Measurements from ENCODE around the gene MYL10. TPM values are rescaled to one million over a fixed set of nuclear protein-coding genes. Genes with fewer than 3 reads are reported as not detected.
"Not testable (repeated sequence)": the region's sequence is repeated elsewhere in the genome, so short reads cannot be mapped to it uniquely, and the experiment has no call there.

MYL10 gene
- polyA plus RNA-seq, 5 donors = 0.30 to 0.55 (median 0.43) TPM

DNA sequence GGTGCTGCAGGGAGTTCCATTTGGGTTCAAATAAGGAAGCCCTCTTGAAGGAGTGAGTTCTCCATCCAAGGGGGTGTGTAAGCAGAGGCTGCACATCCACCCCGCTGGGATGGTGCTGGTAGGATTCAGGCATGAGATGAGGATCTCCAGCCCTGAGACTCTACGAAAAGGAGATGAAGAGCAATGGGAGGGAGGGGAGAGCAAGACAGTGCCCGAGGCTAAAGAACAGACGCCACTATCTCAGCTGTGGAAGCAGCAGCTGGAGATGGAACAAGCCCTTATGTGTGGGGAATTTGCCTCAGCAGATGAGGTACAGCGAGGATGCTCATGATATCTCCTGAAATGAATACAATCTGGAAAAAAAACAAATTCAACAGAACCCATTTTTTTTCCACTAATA, 28.1 kb upstream of the MYL10 start:
- DNase-seq = no peak

DNA sequence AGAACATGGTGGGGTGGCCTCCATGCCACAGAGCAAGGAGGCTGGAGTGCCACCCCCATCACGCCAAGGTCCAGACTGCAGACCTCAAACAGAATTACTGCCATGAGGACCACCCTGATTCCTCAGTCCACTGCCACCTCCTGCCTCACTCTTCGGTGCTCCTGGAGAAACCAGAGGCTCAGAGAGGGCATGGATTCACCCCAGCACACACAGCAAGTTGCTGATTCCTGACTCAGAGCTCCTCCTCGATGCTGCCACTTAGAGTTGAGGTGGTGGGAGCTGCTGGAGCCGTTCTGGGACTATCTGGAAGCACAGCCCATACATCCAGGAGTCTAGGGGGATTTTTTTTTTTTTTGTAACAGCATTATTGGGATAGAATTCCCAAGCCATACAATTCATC, 22.0 kb upstream of the MYL10 start:
- DNase-seq = no peak

DNA sequence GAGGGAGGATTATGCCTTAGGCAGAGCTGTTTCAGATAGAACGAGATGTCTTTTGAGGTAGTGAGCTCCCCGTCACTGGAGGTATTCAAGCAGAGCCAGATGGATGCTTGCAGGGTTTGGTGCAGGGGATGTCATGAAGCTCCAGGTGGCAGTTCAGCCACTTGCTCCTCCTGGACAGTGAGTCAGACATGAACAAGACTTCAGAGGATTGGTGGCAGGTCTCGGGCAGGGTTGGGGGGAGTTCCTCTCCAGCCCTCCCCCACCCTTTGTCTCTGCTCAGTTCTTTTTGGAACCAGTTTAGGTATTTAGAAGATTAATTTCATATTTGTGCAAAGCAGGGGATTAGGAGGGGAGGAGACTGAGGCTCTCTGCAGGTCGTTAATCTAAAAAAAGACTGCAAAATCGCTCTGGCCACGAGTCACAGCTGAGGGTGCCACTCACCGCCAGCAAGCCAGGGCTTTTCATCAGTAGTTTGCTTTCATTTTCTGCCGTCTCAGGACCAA, 21.5 kb upstream of the MYL10 start:
- DNase-seq = no peak

DNA sequence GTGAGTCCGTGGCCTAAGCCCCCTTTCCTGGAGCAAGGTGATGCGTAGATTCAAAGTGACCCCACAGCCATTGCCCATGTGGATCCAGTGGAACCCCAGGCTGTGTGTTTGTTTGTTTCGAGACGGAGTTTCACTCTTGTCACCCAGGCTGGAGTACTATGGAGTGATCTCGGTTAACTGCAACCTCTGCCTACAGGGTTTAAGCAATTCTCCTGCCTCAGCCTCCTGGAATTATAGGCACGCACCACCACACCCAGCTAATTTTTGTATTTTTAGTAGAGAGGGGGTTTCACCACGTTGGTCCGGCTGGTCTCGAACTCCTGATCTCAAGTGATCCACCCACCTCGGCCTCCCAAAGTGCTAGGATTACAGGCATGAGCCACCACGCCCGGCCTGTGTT, 18.8 kb upstream of the MYL10 start:
- DNase-seq = not testable (repeated sequence)

DNA sequence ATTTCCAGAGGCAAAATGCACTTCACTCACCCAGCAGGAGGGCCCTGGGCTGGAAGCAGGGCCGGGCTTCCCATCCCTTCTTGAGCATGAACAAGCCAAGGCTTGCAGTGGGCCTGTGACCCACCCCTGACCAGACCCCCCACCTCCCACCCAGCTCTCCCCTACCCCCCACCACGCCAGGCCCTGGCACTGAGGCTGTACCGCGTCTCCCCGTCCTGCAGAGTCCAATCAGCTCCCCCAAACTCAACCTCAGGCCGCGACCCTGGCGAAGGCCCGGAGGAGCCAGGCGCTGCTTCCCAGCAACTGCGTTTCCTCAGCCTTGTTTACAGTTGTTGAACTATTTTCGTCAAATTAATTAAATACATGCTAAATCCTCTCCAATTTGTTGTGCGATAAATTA, 16.9 kb upstream of the MYL10 start:
- no peak for DNase-seq

DNA sequence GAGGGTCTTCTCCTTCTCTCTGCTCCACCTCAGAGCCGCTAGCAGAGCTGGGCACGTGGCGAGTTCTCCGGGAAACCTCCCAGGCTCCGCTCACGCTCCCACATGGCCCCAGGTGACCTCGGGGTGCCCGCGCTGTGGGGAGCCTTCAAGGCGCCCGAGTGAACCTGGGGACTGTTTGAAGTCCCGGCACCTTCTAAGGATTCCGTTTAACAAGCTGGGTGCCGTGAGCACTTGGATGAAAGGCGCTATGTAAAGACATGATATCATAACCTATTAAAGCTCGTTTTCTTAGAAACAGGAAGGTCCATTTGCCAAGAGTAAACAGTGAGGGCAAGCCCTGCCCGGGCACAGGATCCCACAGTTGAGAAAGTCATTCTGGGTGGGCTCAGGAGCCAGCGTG, 15.8 kb upstream of the MYL10 start:
- peak; percentile 51 to 64 for DNase-seq

DNA sequence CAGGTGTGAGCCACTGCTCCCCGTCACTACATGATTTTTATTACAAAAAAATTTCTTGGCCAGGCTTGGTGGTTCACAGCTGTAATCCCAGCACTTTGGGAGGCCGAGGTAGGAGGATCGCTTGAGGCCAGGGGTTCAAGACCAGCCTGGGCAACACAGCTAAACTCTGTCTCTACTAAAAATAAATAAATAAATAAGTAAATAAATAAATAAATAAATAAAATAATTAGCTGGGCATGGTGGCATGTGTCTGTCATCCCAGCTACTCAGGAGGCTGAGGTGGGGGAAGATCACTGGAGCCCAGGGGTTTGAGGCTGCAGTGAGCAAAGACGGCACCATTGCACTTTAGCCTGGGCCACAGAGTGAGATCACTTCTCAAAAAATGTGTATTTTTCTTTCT, 10.0 kb upstream of the MYL10 start:
- not testable (repeated sequence) for DNase-seq

DNA sequence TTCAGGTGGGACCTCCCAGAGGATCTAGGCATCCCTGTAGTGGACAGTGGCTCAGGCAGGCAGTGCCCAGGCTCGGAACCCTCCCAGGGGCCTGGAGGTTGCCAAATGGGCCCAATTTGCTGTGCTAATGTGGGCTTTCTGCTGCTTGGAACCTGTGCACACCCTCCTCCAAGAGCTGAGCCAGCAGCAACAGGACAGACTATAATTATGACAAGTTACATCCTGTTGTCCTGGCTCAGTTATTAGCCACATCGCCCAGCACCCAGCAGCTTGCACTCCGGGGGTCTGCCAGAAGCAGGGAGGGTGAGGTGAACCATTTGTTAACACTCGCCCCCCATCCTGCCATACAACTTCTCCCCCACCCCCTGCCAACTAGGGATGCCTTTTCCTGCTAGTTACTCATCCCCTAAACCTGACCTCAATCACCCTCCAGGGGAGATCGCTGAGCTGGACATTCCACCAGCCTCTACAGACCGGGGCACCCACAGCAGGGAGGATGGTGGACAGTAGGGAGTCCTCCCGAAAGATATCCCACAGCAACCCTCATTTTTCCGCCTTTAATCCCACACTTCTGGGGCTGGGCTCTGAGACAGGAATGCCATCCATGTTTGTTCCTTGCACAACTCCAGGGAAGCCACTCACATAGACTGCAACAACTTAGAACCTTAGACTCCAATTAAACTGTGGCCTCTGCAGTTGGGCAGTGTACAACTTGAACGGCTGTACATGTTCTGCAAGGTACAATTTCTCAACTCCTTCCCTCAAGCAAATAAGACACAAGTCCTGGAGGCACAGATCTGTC, 7.9 kb upstream of the MYL10 start:
- no peak for DNase-seq

DNA sequence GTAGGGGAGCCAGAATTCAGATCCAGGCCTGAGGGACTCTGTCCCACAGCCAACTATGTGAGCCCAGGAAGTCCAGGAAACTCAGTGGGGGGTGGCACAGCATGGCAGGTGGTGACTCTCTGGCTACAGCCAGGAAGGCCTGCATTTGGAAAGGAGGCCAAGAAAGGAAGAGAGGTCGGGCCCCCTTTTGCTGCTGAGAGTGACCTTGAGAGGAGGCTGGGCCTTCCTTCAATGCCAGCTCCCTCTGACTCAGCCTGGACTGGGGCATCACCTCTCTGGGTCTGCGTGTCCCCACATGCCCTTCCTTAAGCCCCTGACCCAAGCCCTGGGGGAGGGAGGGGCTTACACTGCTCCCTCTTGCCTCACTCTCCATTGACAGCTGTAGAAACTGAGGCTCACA, 6.4 kb upstream of the MYL10 start:
- no peak for DNase-seq

DNA sequence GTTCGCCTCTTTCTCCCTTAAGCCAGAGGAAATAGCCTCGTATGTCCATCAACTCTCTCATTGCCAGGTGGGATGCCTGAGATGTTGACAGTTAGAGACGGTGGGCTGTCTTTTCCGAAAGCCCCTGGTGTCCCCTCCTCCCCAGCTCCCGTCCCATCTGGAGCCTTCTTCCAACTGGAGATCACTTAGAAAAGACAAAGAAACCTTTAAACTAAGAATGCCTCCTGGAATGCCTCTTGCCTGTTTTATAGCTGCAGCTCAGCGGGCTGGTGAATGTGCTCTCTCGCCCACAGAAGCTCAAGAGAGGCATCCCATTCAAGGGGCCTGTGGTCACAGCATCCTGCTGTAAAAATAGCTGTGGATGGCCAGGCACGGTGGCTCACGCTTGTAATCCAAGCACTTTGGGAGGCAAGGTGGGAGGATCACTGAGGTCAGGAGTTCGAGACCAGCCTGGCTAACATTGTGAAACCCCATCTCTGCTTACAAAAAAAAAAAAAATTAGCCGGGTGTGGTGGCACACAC, 5.2 kb upstream of the MYL10 start:
- DNase-seq = no peak

DNA sequence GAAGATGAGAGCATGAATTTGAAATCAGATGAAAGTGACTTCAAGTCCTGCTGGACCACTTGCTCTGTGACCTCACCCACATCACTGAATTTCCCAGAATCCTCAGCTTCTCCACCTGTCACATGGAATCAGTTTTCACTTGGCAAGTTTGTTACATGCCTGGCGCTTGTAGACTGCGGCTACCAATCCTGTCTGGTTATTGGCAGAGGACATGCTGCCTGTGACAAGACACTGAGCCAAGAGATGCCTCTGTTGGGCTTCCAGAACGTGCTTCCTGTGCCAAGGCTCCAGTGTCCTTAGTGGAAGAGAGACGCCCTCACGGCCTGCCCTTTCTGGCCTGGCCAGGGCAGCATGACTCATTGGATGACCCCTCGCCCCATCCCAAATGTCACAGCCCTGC, 4.4 kb upstream of the MYL10 start:
- no peak for DNase-seq

DNA sequence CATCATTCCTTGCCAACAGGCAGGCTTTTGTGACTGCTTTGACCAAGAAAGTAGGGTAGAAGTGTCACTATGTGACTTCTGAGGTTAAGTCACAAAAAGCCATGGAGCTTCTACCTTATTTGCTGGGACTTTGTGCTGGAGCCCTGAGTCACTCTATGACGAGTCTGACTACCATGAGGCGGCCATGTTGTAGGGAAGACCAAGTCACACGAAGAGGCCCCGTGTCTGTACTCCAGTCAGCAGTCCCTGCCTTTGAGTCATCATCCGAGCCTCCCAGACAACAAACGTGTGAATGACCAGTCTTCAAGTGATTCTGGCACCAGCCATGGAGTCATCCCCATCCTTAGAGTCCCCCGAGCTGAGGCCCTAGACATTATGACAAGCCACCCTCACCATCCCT, 3.5 kb upstream of the MYL10 start:
- no peak for DNase-seq

DNA sequence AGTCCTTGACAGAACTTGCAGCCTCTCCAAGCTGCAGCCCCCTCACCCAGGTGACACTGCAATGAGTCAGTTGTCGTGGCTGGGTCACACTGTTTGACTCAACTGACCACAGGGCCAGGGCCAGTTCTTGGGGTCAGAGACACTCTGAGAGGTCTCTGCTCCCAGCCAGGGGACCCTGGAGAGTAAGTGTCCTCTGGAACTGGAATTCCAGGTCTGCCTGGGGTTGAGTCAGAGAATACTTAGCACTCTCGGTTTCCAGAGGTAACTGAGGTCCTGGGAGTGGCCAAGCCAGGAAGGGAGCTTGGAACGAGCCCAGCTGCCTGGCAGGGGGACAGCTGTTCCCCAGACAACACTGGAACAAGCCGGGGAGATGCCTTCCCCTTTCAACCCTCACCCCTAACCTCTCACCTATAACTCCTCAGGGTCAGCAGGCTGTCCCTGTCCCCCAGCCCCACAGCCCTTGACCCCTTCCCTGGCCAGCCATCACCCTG, 2.2 kb upstream of the MYL10 start:
- no peak for DNase-seq

DNA sequence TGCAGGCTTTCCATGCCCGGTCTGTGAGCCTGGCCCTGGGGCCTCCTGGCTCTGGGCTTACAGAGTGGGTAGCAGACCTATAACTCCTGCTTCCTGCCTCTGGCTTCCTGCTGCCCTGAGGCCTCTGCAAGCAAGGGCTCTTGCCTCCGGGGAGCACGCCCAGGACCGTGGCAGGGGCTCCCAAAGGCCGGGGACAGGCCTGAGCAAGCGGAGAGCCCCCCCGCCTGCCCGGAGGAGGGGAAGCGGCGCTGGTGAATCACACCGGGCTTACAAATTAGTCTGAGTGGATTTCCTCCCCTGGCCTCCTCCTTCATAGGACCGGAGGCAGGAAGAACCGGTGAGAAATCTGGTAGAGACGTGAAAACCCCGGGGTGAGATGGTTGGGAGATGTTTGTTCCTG, 1.5 kb upstream of the MYL10 start:
- DNase-seq = no peak

DNA sequence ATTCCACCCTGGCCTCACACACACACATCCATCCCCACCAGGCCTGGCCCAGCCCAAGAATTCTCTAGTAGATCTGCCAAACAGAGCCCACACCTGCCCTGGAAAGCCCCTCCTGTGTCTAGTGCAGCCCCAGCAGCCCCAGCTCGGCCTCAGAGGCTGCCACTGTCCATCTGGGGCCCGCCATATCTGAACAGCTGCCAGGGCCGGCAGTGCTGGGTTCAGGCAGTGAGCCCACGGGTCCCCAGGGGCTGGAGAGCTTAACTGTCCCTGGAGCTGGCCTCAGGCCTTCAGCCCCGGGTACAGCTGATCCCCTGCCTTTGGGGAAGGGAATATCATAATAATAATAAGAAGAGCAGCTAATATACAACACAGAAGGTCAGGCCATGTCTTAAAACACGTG, 574 bp downstream of the MYL10 start:
- no peak for DNase-seq

DNA sequence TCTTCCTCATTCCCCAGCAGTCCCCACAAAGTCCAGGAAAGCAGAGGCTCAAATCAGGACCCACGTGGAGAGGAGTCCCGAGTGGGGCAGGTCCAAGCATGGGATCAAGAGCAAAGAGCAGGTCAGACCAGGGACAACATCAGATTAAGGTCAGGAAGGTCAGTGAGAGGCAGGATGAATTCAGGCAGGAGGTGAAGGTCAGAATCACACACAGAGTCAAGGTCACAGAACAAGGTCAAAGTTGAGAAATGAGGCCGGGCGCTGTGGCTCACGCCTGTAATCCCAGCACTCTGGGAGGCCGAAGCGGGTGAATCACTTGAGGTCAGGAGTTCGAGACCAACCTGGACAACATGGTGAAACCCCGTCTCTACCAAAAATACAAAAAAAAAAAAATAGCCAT, 2.3 kb downstream of the MYL10 start:
- no peak for DNase-seq

DNA sequence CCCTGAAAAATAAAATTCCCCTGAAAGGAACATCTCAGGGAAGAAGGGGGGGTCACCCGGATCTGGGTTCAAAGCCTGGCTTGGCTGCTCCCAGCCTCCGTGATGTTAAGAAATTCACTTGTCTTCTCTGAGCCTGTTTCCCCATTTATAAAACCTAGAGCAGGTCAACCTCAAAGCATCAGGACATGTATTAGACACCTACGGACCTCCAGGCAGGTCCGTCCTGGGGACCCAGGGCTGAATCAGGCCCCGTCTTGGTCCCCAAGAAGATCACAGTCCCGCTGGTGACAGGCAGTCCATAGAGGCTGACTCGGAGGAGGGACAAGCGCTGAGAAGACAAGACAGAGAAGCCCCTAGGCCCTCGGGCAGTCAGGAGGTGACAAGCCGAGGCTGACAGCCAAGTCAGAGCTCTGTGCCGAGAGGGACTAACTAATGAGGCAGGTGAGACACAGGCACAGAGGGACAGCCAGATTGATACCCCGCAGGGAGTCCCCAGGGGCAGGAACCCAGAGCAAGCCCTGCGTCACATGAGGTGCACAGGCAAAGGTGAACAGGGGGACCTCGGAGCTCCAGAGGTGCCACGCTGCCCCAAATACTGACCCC, 2.9 kb downstream of the MYL10 start:
- DNase-seq = no peak

DNA sequence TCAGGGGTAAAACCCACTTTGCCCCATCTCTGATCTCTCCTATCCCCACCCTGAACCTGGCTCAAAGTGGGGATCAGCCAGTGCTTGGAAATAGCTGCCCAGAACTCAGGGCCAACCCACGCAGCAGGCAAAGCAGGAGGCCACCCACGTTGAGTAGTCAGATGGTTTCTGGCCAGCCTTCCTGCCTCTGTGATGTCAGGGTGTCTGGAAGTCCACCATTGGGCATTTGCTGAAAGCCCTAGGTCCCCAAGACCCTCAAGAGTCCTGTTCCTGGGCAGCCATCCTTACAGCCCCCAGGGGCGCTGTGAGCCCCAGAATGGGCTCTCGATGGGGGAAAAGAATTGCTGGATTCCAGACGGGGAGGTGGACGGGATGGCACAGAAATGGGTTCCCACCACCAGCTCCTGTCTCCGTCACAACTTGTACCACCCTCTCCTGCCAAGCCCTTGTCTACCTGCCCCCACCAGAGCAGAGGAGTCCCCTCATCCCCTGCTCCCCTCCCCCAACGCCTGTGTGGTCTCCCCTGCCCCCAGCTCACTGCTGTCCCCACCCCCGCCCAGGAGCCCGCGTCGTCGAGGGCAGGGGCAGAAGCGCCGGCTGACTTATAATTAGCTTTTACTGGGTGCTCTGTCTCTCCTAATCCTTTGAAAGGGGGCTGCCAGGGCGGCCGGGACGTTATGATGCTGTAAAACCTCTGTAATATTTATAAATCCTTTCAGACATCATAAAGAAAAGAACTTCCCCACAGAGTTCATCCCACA, 3.9 kb downstream of the MYL10 start:
- DNase-seq = no peak

DNA sequence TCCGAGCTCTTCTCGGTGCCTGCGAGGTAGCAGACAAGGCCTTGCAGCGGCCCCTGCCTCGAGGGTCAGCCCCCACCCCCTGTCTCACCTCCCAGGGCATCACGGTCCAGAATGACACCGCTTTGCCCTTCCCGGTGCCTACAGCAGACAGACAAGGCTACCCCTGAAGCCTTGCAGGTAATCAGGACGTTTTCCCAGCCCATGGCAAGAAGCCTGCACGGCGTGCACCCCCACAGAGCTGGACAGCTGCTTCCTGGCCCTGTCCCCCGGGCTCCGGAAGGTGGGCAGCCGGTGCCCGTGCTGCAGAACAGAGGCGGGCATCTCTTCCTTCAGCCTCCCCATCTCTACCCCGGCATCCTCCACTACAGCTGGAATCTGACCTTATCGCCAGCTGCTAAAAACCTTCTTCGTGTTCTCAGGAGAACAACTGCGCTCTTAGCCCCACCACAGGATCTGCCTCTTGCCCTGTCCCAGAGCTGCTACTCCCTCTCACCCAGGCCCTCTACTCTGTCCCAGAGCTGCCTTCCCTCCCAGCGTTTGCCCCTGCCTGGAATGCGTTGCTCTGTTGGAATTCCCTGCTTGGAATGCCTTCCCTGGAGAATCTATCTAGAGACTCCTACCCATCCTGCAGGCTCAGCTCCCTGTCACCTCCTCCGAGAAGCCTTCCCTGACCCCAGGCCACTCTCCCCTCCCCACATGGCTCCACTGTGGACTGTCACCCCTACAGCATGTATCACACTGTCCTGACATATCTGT, 4.7 kb downstream of the MYL10 start:
- DNase-seq = no peak

DNA sequence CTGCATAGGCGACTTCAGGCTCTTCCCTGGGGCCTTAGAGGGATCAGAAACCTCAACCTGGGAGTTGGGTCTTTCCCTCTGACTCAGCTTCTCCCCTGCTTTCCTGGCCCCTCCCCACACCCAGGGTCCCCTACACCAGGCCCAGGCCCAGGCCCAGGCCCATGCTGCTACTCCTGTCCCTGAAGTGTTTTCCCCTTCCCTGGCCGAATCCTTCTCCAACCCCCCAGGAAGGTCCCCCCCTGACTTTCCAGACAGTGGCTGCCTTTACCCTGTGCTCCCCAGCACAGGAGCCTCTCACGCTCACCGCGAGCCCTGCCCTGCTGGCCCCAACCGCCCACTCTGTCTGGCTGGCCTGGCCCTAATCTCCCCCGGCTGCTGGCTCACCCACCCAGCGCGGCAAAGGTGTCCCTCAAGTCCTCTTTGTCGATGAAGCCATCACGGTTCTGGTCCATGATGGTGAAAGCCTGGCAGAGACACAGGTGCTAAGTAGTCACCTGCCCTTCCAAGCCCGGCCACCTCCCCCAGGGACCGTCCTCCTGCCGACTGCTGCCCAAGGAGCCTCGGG, 6.4 kb downstream of the MYL10 start:
- DNase-seq = no peak

DNA sequence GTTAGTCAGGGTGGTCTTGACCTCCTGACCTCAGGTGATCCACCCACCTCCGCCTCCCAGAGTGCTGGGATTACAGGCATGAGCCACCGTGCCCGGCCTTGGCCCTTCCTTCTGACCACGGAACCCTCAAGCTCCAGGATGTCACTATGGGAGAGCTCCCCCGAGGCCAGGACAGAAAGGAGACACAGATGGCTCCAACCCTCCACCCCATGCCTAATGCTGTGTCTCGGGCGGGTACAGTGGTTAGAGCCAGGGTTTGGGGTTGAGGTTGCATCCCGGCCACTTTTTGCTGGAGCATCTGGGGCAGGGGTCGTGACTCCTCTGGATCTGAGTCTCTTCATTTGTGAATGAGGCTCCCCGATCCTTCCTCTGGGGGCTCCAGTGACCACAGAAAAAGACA, 8.1 kb downstream of the MYL10 start:
- DNase-seq = no peak

Data from right lung (tissue), 5 donors.